Measurements from ENCODE around the gene COX4I1. TPM values are rescaled to one million over a fixed set of nuclear protein-coding genes. Genes with fewer than 3 reads are reported as not detected.

The COX4I1 gene
- total and polyA plus RNA-seq, 2 donors from 2014 or later, result 439 to 1,996 TPM

GRCh38 chr16:85846461-85846860, 47.0 kb downstream of the COX4I1 start:
- intact Hi-C loops (cut with DNase I), result no loop called here
- H3K27ac ChIP-seq (ENCODE audit: low read depth in 2 of 2, low read length in 2 of 2), result no peak overlapping the region
- no peaks in the 10 kb centered on the region for H3K27me3 ChIP-seq (ENCODE audit: control insufficient read depth, insufficient read depth, low read length)
- H3K4me3 ChIP-seq (ENCODE audit: low read length in 3 of 3), result no peak overlapping the region
- FAIRE-seq (no peak), DNase-seq (peak in 2 of 5 donors; percentile 25 to 45)
- no peak for TF ChIP-seq CTCF (IDR thresholded peaks at IDR 0.05; ENCODE audit: borderline replicate concordance, extremely low read depth, insufficient read depth)
- H3K9ac ChIP-seq (ENCODE audit: low read length in 3 of 3), result no peak overlapping the region
- no peaks in the 10 kb centered on the region for H3K9me3 ChIP-seq (ENCODE audit: control insufficient read depth in 2 of 3, insufficient read depth in 1 of 3, low read length in 3 of 3)
- no peaks in the 10 kb centered on the region for H3K36me3 ChIP-seq (ENCODE audit: control insufficient read depth in 2 of 3, insufficient read depth in 3 of 3, low read length in 3 of 3)
- no peaks in the 10 kb centered on the region for H3K4me1 ChIP-seq (ENCODE audit: control insufficient read depth in 2 of 3, insufficient read depth in 2 of 3, low read depth in 1 of 3, low read length in 3 of 3)

GRCh38 chr16:85847036-85847435, 47.5 kb downstream of the COX4I1 start:
- DNase-seq (peak in 2 of 5 donors; percentile 26 to 61), FAIRE-seq (no peak)
- H3K27ac ChIP-seq (ENCODE audit: low read depth in 2 of 2, low read length in 2 of 2), result no peak overlapping the region
- intact Hi-C loops (cut with DNase I), result no loop called here
- no peaks in the 10 kb centered on the region for H3K9me3 ChIP-seq (ENCODE audit: control insufficient read depth in 2 of 3, insufficient read depth in 1 of 3, low read length in 3 of 3)
- H3K4me3 ChIP-seq (ENCODE audit: low read length in 3 of 3), result no peak overlapping the region
- H3K4me1 ChIP-seq (ENCODE audit: control insufficient read depth in 2 of 3, insufficient read depth in 2 of 3, low read depth in 1 of 3, low read length in 3 of 3), result no peaks in the 10 kb centered on the region
- H3K36me3 ChIP-seq (ENCODE audit: control insufficient read depth in 2 of 3, insufficient read depth in 3 of 3, low read length in 3 of 3), result no peaks in the 10 kb centered on the region
- no peaks in the 10 kb centered on the region for H3K27me3 ChIP-seq (ENCODE audit: control insufficient read depth, insufficient read depth, low read length)
- H3K9ac ChIP-seq (ENCODE audit: low read length in 3 of 3), result no peak overlapping the region
- no peak for TF ChIP-seq CTCF (IDR thresholded peaks at IDR 0.05; ENCODE audit: borderline replicate concordance, extremely low read depth, insufficient read depth)

GRCh38 chr16:85847681-85848601, 48.4 kb downstream of the COX4I1 start:
- Histone ChIP-seq H3K27ac (ENCODE audit: low read depth in 2 of 2, low read length in 2 of 2) (no peak overlapping the region), H3K4me3 (ENCODE audit: low read length in 3 of 3) (no peak overlapping the region), H3K9ac (ENCODE audit: low read length in 3 of 3) (no peak overlapping the region), H3K36me3 (ENCODE audit: control insufficient read depth in 2 of 3, insufficient read depth in 3 of 3, low read length in 3 of 3) (no peaks in the 10 kb centered on the region), H3K27me3 (ENCODE audit: control insufficient read depth, insufficient read depth, low read length) (no peaks in the 10 kb centered on the region), H3K4me1 (ENCODE audit: control insufficient read depth in 2 of 3, insufficient read depth in 2 of 3, low read depth in 1 of 3, low read length in 3 of 3) (no peaks in the 10 kb centered on the region), H3K9me3 (ENCODE audit: control insufficient read depth in 2 of 3, insufficient read depth in 1 of 3, low read length in 3 of 3) (no peaks in the 10 kb centered on the region)
- intact Hi-C loops (cut with DNase I), result no loop called here
- TF ChIP-seq CTCF (IDR thresholded peaks at IDR 0.05; ENCODE audit: borderline replicate concordance, extremely low read depth, insufficient read depth), result no peak
- DNase-seq (peak in 2 of 5 donors; percentile 26 to 65), FAIRE-seq (no peak)
